AML-193 (cell line): ENCODE results near the gene FAM81B.

Experiments used
- DNase-seq, 2 experiments: peaks; one replicate each; lab custom pipeline; 2025; lab: John Stamatoyannopoulos, UW

Gene FAM81B

DNA sequence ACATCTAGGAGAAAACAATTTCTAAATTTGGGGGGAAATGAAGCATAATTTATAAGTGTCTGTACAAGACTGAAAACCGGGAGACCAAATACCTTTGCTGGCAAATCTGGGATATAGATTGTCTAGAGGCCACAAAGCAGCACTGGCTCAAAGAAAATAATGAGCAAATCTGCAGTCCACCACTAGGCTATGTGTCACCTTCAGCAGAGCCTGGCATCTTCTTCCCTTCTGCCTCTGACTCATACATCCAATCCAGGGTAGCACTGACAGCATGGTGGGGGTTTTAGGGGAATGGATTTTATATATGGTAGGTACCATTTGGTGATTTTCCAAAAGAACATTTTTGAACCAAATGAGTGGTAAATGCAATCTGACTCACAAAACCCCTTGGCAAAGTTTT lies 12.8 kb downstream of the FAM81B start:
- DNase-seq = no peak

- DNase-seq = no peak
These were observed 15.4 kb downstream of the FAM81B start for GRCh38 chr5:95406426-95407090.

DNA sequence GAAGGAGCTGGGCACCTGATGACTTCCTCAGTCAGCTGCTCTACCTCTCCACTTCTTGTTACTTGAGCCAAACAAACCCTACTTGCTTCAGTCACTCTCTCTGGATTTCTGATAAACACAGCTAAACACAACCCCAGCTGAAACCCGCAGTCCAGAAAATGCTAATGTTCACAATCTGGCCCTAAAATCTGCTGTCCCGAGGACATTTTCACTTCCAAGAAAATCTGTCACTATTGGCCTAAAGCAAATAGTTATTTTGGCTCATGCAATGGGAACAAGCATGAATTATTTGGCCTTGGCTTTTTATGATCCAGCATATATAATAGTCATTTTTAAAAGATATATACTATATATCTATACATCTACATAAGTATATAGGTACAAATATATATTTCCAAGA lies 19.1 kb downstream of the FAM81B start:
- no peak for DNase-seq

- DNase-seq = no peak
These were observed 20.3 kb downstream of the FAM81B start for GRCh38 chr5:95411474-95411873.

- no peak for DNase-seq
These were observed 23.3 kb downstream of the FAM81B start for GRCh38 chr5:95414451-95414850.

DNA sequence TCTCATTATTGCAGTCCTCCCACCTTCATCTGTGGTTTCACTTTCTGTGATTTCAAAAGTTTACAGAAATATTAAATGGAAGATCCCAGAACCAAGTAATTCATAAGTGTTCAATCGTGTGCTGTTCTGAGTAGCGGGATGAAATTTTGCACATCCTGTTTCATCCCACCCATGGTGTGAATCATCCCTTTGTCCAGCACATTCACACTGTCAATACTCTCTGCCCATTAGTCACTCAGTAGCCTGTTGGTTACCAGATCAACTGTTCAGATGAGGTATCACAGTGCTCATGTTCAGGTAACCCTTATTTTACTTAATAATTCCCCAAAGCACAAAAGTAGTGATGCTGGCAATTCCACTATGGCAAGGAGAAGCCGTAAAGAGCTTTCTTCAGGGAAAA lies 26.8 kb downstream of the FAM81B start:
- no peak for DNase-seq

DNA sequence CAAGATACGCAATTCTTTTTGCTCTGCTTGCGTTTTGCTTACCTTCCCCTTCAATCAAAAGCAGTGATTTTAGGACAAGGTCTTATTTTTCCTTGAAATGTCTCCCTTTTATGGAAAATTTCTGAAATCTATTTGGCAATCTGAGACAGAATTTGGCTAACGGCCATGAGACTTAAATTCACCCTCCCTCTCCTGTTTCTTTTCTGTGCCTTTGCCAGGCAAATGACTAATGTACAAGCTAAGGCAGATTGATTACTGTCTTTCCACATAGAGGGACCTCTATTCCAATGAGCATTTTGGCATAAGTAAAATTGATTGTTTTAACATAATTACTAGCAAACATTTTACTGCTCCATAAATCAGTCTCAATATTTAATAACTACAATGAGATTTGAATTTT lies 31.7 kb downstream of the FAM81B start:
- DNase-seq = no peak

DNA sequence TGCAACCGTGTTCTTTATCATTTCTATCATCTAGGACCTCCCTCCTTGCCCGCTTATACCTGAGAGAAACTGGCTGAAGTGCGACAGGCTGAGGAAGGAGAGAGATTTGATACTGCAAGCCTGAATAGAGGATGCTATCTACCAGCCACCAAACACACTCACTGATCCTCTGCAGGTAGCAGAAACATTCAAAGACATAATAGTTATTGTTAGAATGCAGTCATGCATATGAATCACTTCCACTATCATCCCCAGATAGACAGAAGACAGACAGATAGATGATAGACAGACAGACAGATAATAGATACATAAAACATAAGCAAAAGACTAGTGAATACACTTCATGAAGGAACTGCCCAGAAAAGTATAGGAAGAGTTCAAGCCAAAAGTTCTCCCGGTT lies 32.9 kb downstream of the FAM81B start:
- DNase-seq = no peak

- no peak for DNase-seq
These were observed 33.4 kb downstream of the FAM81B start for GRCh38 chr5:95424526-95424925.

DNA sequence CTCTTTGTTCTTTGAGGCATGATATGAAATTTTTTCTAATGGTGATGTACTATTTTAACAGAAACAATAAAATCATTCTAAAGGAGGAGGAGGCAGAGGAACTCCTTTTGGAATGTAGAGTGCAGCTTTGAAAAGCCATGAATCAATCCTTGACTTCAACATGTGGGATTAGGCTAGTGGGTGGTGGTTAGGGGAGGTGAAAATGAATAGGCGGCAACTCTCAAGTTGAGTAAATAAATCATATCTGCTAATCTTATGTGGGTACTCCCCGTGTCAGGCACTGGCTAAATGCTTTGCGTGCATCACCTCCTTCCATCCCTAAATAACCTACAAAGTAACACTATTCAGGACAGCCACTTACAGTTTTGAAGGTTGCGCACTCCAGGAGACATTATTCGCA lies 35.1 kb downstream of the FAM81B start:
- DNase-seq = no peak

- DNase-seq = no peak
These were observed 41.6 kb downstream of the FAM81B start for GRCh38 chr5:95432779-95433178.

GRCh38 chr5:95439801-95440493 lies 48.8 kb downstream of the FAM81B start:
- no peak for DNase-seq

GRCh38 chr5:95440825-95441224 lies 49.7 kb downstream of the FAM81B start:
- DNase-seq = no peak

GRCh38 chr5:95441636-95442035 lies 50.5 kb downstream of the FAM81B start:
- no peak for DNase-seq

DNA sequence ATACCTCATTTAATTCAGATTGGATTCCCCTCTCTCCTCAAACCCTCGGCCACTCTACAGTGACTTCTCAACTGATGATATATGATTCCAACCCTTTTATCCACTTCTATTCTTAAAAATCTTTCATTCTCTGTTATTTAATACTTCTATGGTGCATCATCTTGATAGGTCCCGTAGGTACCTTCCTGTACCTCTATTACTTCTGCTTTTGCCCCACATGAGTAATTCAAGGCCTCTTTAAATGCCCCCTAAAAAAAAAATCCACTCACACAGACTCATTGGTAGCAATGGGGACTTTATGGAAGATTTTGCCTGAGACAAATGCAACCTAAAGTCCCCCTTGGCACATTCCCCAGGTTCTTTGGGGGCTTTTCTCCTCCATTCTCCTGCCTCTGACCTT lies 54.3 kb downstream of the FAM81B start:
- DNase-seq = no peak

GRCh38 chr5:95445995-95446394 lies 54.8 kb downstream of the FAM81B start:
- DNase-seq = no peak

- no peak for DNase-seq
These were observed 55.5 kb downstream of the FAM81B start for GRCh38 chr5:95446560-95447221.

GRCh38 chr5:95447961-95448360 lies 56.8 kb downstream of the FAM81B start:
- DNase-seq = no peak

DNA sequence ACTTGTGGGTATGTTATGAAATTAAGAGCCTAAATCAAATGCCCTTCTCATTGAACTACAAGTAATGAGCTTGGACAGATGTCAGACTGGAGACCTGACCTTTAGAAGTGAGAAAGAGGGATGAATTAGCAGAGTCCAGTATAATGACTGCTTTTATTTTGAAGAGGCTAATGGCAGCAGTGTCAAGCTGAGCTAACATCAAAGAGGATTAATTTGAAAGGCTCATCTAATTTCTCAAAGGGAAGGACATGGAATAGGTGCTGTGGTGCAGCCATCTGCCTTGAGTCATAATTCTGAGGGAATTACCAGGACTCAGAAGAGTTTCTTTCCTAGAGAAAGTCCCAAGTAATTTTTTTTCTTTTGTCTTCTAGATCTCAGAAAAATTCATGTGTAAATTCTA lies 57.6 kb downstream of the FAM81B start:
- DNase-seq = no peak

DNA sequence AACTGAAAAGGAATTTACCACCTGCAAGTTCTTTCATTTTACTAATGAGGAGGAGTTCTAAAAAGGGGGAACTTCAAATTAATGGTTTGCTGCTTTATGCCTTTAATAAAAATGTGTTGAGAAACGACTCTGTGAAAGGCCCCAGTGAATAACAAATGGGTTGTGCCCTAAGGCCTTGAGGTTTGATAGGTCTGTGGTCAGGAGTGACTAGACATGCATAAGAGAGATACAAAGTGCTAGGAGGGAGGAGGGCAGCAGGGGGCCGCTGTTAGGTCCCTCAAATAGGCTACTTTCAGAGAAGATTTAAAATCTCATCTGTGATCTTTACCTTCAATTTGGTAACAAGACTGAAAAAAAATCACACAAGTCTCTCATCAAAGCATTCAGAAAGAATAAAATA lies 58.3 kb downstream of the FAM81B start:
- no peak for DNase-seq

- DNase-seq = no peak
These were observed 63.4 kb downstream of the FAM81B start for GRCh38 chr5:95454536-95454935.

- DNase-seq = no peak
These were observed 69.5 kb downstream of the FAM81B start for GRCh38 chr5:95460665-95461064.

DNA sequence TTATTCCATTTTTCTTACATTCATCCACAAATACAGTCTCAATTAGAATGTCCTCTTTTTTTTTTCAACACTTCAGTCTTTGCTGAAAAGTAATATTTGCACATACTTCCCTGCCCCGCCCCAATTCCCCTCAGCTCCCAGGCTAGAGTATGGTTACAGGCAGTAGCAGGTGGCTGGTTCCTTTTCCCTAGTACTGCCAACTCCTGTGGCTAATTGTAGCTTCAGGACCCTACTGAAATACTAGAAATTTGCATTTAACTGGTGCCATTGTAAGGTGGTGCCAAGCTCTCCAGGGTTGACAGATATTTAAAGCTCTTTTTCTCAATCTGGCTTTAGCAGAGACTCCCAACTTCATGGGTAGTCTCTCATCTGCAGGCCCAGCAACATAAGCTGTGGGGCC lies 80.3 kb downstream of the FAM81B start:
- no peak for DNase-seq
